HCT116 (cell line): ENCODE data around the gene NDC1. TPM values are rescaled to one million over a fixed set of nuclear protein-coding genes. Genes with fewer than 3 reads are reported as not detected.

Experiments used
- ATAC-seq: fragments of 200-7000 bp; cut with Tn5 transposase; 2 replicates; pipeline ENCODE4 v1.9.1; 2020; ENCODE audit warnings: mild to moderate bottlenecking, moderate library complexity
- BruUV-seq: library from RNA; stranded (reverse); fragments of 400-500 nt; replicated peaks from 2 replicates; lab custom pipeline; 2021; lab: Mats Ljungman, UMichigan
- CTCF ChIA-PET: fragments of 300-600 bp; sonication (Branson Sonifier 250); formaldehyde crosslinking; loops from one replicate; lab custom pipeline; 2021; ENCODE audit warnings: antibody characterized with exemption; lab: Charles Lee
- POLR2A ChIA-PET: fragments of 300-600, 350-600 bp; sonication (Branson Sonifier 250); formaldehyde crosslinking; loops from one replicate; lab custom pipeline; 2021; ENCODE audit warnings: antibody characterized with exemption; lab: Charles Lee
- RAD21 ChIA-PET, 2 experiments: fragments of 300-600 bp; sonication (Branson Sonifier 250); formaldehyde crosslinking; loops; one replicate each; lab custom pipeline; 2023; ENCODE audit warnings: low total read pairs in 2 of 2; ENCODE audit not compliant: uncharacterized antibody in 2 of 2, unreplicated experiment in 2 of 2, low non-redundant PET in 1 of 2; lab: Charles Lee
- DNase-seq: peaks from one replicate; pipeline ENCODE4 v3.0.0-alpha.2; 2010; ENCODE audit warnings: low read depth, low spot score
- H2AFZ ChIP-seq: fragments of 200-600 bp; shearing (Covaris generic), sonication (generic); 2 replicates; pipeline ENCODE4 v1.6.1; 2017; ENCODE audit warnings: low read depth, mixed run types, mixed read lengths, antibody characterized with exemption, low read length; ENCODE audit not compliant: poor library complexity, severe bottlenecking
- H3K27ac ChIP-seq: 2 replicates; pipeline ENCODE4 v1.5.1; 2012; ENCODE audit warnings: low read depth, low read length
- H3K27me3 ChIP-seq: fragments of 200-600 bp; sonication (generic); 2 replicates; pipeline ENCODE4 v1.6.1; 2016; ENCODE audit warnings: mixed run types, low read length, mixed read lengths; ENCODE audit not compliant: insufficient read depth
- H3K36me3 ChIP-seq, 2 experiments: fragments of 200-500 bp in 1 of 2; fragments of 200-600 bp in 1 of 2; sonication (Bioruptor generic) in 1 of 2; sonication (generic) in 1 of 2; 2 replicates each; pipeline versions ENCODE4 v1.5.1 to v1.6.1; 2014 to 2016; ENCODE audit warnings: low read length in 2 of 2, inconsistent platforms in 1 of 2, mixed read lengths in 1 of 2, mixed run types in 1 of 2; ENCODE audit not compliant: insufficient read depth in 2 of 2, control insufficient read depth in 1 of 2
- H3K4me1 ChIP-seq, 2 experiments: fragments of 200-600 bp in 1 of 2; sonication (generic) in 1 of 2; 2 replicates each; pipeline versions ENCODE4 v1.5.1 to v1.6.1; 2012 to 2017; ENCODE audit warnings: low read length in 2 of 2, inconsistent platforms in 1 of 2, mild to moderate bottlenecking in 1 of 2, mixed read lengths in 1 of 2, mixed run types in 1 of 2, moderate library complexity in 1 of 2; ENCODE audit not compliant: insufficient read depth in 2 of 2, control insufficient read depth in 1 of 2
- H3K4me2 ChIP-seq: fragments of 200-600 bp; sonication (generic); 2 replicates; pipeline ENCODE4 v1.6.1; 2017; ENCODE audit warnings: mixed run types, low read length, mixed read lengths
- H3K4me3 ChIP-seq, 2 experiments: fragments of 200-600 bp in 1 of 2; sonication (generic) in 1 of 2; replicated peaks in 1 of 2; 2 replicates each; pipeline ENCODE4 v1.5.1; 2011 to 2016; ENCODE audit warnings: low read length in 2 of 2, control low read depth in 1 of 2, low read depth in 1 of 2, mild to moderate bottlenecking in 1 of 2, mixed read lengths in 1 of 2, mixed run types in 1 of 2
- H3K79me2 ChIP-seq: fragments of 200-600 bp; sonication (generic); 2 replicates; pipeline ENCODE4 v1.6.1; 2017; ENCODE audit warnings: mild to moderate bottlenecking, mixed run types, low read length, moderate library complexity, mixed read lengths; ENCODE audit not compliant: insufficient read depth
- H3K9ac ChIP-seq: fragments of 200-600 bp; sonication (generic); 2 replicates; pipeline ENCODE4 v1.6.1; 2016; ENCODE audit warnings: low read length, mixed read lengths
- H3K9me2 ChIP-seq: fragments of 200-600 bp; sonication (generic), shearing (Covaris generic); 2 replicates; pipeline ENCODE4 v1.6.1; 2017; ENCODE audit warnings: mixed run types, mild to moderate bottlenecking, moderate library complexity; ENCODE audit not compliant: insufficient read depth
- H3K9me3 ChIP-seq, 2 experiments: fragments of 200-500 bp in 1 of 2; fragments of 200-600 bp in 1 of 2; sonication (Bioruptor generic) in 1 of 2; sonication (generic) in 1 of 2; 2 replicates each; pipeline ENCODE4 v1.6.1; 2014 to 2017; ENCODE audit warnings: low read length in 2 of 2, mixed read lengths in 2 of 2, inconsistent platforms in 1 of 2, low read depth in 1 of 2, mild to moderate bottlenecking in 1 of 2, mixed run types in 1 of 2, moderate library complexity in 1 of 2; ENCODE audit not compliant: control insufficient read depth in 1 of 2, insufficient read depth in 1 of 2
- H4K20me1 ChIP-seq: fragments of 200-600 bp; sonication (generic), shearing (Covaris generic); 2 replicates; pipeline ENCODE4 v1.6.1; 2017; ENCODE audit warnings: mixed run types, mild to moderate bottlenecking, moderate library complexity; ENCODE audit not compliant: insufficient read depth
- ATF3 ChIP-seq: IDR thresholded peaks from 2 replicates; pipeline ENCODE4 v1.6.1; 2012
- CBX3 ChIP-seq: IDR thresholded peaks from 2 replicates; pipeline ENCODE4 v1.6.1; 2012; ENCODE audit warnings: low read depth
- CEBPB ChIP-seq: IDR thresholded peaks from 2 replicates; pipeline ENCODE4 v1.6.1; 2012; ENCODE audit warnings: low read depth
- CTCF ChIP-seq, 3 experiments: fragments of 200-600 bp in 1 of 3; sonication (generic) in 1 of 3; IDR thresholded peaks in 2 of 3; conservative IDR thresholded peaks in 1 of 3; 2 replicates each; pipeline ENCODE4 v1.5.1; 2012 to 2017; ENCODE audit warnings: low read depth in 2 of 3, low read length in 2 of 3, antibody characterized with exemption in 1 of 3, borderline replicate concordance in 1 of 3, control low read depth in 1 of 3, mild to moderate bottlenecking in 1 of 3, mixed read lengths in 1 of 3, mixed run types in 1 of 3, moderate library complexity in 1 of 3; ENCODE audit not compliant: insufficient read depth in 1 of 3
- ELF1 ChIP-seq: IDR thresholded peaks from 2 replicates; pipeline ENCODE4 v1.6.1; 2012; ENCODE audit warnings: low read depth, borderline replicate concordance
- EZH2 ChIP-seq: fragments of 200-600 bp; sonication (generic); IDR thresholded peaks from 2 replicates; pipeline ENCODE4 v1.6.1; 2017; ENCODE audit warnings: antibody characterized with exemption, mixed run types
- FOSL1 ChIP-seq: IDR thresholded peaks from 2 replicates; pipeline ENCODE4 v1.6.1; 2012; ENCODE audit warnings: low read depth
- MAX ChIP-seq: IDR thresholded peaks from 2 replicates; pipeline ENCODE4 v1.6.1; 2012
- POLR2A ChIP-seq: IDR thresholded peaks from 2 replicates; pipeline ENCODE4 v1.7.0; 2011; ENCODE audit warnings: borderline replicate concordance; ENCODE audit not compliant: insufficient read depth, insufficient read length; ENCODE audit errors: extremely low read depth
- REST ChIP-seq: IDR thresholded peaks from 2 replicates; pipeline ENCODE4 v1.6.1; 2012; ENCODE audit warnings: low read depth
- SIN3A ChIP-seq: IDR thresholded peaks from 2 replicates; pipeline ENCODE4 v1.6.1; 2012; ENCODE audit warnings: low read depth
- SP1 ChIP-seq: IDR thresholded peaks from 2 replicates; pipeline ENCODE4 v1.6.1; 2012; ENCODE audit warnings: low read depth
- SRF ChIP-seq: IDR thresholded peaks from 2 replicates; pipeline ENCODE4 v1.6.1; 2012; ENCODE audit warnings: low read depth
- TCF7L2 ChIP-seq: IDR thresholded peaks from 2 replicates; pipeline ENCODE4 v1.7.0; 2011; ENCODE audit warnings: borderline replicate concordance, inconsistent platforms; ENCODE audit not compliant: insufficient read depth, insufficient read length; ENCODE audit errors: extremely low read depth
- YY1 ChIP-seq: IDR thresholded peaks from 2 replicates; pipeline ENCODE4 v1.6.1; 2011; ENCODE audit warnings: low read length, low read depth, moderate library complexity, mild to moderate bottlenecking; ENCODE audit not compliant: insufficient replicate concordance; ENCODE audit errors: extremely low read depth
- ZFX ChIP-seq: fragments of 450-650 bp; IDR thresholded peaks from 2 replicates; pipeline ENCODE4 v1.6.1; 2017
- ZNF274 ChIP-seq: fragments of 200-500 bp; sonication (Bioruptor generic); IDR thresholded peaks from 2 replicates; pipeline ENCODE4 v1.6.1; 2014; ENCODE audit warnings: mild to moderate bottlenecking, low read depth, low read length, inconsistent platforms
- intact Hi-C: fragments of 100-400 bp; cut with micrococcal nuclease; formaldehyde crosslinking; loops from 2 replicates; pipeline ENCODE4 v1.10.0; 2022
- total RNA-seq: library from RNA; stranded (reverse); gene quantifications from one replicate; pipeline ENCODE4 v1.2.1, GENCODE V29; 2021; ENCODE audit not compliant: unreplicated experiment

The NDC1 gene
- total RNA-seq, 1 experiment from 2014 or later = 54.7 TPM

GRCh38 chr1:53804181-53804580 lies 33.9 kb downstream of the NDC1 start:
- Histone ChIP-seq H3K9me3 (no peaks in the 10 kb centered on the region), H3K27me3 (no peaks in the 10 kb centered on the region), H4K20me1 (no peaks in the 10 kb centered on the region), H3K9ac (no peak overlapping the region), H2AFZ (no peak overlapping the region), H3K4me2 (no peak overlapping the region), H3K27ac (no peak overlapping the region), H3K79me2 (peaks cover 19% of the 10 kb centered on the region), H3K36me3 (peaks cover 29 to 57% of the 10 kb centered on the region in 2 experiments), H3K4me3 (no peak overlapping the region), H3K4me1 (no peaks in the 10 kb centered on the region), H3K9me2 (no peaks in the 10 kb centered on the region)
- TF ChIP-seq REST = no peak
- TF ChIP-seq ZFX = no peak
- no peak for TF ChIP-seq ELF1
- TF ChIP-seq POLR2A = no peak
- no peak for TF ChIP-seq MAX
- TF ChIP-seq EZH2 = no peak
- TF ChIP-seq YY1 = no peak
- TF ChIP-seq ZNF274 = no peak
- no peak for TF ChIP-seq TCF7L2
- no peak for TF ChIP-seq FOSL1
- TF ChIP-seq SRF = no peak
- no peak for TF ChIP-seq CBX3
- TF ChIP-seq CTCF (IDR thresholded peaks at IDR 0.05 in 2 of 3, conservative IDR thresholded peaks at IDR 0.05 in 1 of 3; ENCODE audit: borderline replicate concordance in 1 of 3, insufficient read depth in 1 of 3, low read depth in 2 of 3, low read length in 2 of 3) = no peak
- TF ChIP-seq CEBPB = no peak
- no peak for TF ChIP-seq SP1
- TF ChIP-seq SIN3A = no peak
- no peak for TF ChIP-seq ATF3
- ChIA-PET POLR2A (no interaction called here), CTCF (no interaction called here), RAD21 (no interaction called here)
- no TSS peak for BruUV-seq
- DNase-seq (no peak), ATAC-seq (no peak)
- intact Hi-C loops = no loop called here
